NCI-H2107 treated with DMSO at 0.1 percent for 48 hours (cell line): Measurements from ENCODE around the gene KLF15.

Experiments used
- DNase-seq: peaks from one replicate; lab custom pipeline; 2025; ENCODE audit not compliant: unreplicated experiment; lab: John Stamatoyannopoulos, UW

KLF15 gene

DNA sequence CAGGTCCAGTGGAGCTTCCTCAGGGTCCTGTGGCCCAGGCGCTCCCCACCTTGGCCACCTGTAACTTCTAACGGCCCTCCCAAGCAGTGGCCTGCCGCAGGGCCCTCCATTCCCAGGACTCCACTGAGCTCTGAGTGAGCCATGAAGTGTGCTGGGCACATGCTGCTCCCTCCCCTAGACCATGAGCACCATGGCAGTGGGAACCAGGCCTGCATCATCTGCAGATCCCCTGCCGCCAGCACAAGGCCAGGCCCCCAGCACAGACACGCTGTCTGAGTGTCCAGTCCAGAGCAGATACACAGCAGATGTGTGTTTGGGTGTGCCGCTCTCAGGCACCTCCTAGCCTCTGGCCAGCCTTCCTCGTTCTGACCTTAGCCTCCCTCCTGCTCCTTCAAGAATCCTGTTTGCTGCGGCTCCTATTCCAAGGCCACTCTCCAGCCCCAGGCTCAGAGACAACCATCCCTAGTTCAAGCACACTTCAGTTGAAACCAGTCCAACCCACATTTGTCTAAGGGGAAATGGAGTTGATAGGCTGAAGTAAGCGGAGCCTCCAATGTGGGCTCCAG is 7.0 kb upstream of the KLF15 start:
- no peak for DNase-seq

DNA sequence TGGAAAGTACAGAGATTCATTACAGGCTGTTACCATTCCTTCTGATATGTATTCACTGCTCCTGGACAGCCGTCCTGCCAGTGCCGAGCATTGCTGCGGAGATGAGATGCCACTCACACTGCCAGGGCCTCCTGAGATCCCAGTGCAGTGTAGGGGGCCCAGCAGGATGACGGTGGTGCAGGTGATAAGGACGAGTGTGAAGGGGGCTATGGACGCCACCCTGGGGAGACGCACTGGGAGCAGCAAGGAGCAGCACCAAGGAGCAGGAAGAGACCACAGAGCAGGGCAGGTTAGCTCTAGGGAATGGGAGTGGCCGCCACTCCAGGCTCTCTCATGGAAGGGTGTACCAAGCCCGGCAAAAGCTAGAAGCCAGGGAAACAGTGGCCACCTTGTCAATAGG is 4.0 kb upstream of the KLF15 start:
- no peak for DNase-seq

DNA sequence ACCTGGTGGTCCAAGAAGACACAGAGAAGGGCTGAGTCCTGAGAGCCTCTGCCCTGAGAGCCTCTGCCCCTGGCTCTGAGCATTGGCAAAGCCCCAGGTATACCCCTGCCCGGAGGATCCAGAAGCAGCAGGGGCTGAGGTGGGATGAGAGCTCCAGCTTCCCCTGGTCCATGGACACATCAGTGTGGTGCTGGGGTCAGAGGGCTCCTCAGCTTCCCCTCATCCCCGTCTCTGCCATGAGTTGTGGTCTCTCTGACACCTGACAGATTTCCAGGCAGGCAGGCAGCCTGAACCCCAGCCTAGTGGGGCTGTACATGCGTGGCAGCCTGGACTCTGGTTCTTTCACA is 3.5 kb upstream of the KLF15 start:
- no peak for DNase-seq

DNA sequence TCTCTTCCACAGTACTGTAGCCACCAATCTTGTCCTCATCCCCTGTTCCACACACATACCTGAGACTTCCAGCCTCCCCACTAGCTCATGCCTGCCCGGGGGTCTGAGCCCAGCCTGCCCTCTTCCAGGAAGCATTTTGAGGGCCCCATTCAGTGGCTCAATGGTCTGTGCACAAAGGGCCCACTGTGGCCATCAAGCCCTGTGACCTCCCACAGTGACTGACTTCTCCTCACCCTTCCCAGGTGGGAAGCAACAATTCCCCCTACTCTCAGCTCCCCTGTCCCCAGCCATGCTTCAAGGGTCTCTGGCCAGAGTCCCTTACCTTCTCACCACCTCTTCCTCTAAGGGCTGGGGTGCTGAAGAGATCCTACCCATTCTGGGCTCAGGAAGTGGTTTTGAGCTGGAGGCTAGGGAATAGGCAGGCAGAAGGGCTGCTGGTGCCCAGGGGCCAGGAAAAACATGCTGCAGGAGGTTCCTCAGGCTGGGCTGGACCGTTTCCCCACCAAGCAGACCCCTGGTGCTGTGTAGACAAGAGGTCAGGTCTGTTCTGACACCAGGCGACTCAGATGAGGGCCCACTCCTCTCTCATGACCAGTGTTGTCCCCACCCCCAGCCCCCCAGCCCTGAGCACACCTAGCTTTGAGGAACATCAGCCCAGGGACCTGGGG is 3.0 kb upstream of the KLF15 start:
- no peak for DNase-seq

DNA sequence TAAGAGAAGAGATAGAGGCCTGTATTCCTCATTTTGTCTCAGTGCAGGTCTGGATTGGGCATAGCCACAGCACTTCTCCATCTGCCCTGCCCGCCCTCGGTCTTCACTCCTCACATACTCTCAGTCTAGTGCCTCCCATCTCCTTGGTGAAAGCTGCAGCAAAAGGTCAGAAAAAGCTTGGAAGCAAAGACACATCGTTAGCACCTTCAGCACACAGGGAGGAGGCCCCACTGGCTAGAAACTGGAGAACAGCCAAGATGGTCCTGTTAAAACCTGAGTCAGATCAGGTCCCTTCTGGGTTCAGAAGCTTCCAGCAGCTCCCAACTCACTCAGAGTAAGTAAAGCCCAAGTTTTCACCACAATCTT is 1.6 kb upstream of the KLF15 start:
- DNase-seq: no peak

DNA sequence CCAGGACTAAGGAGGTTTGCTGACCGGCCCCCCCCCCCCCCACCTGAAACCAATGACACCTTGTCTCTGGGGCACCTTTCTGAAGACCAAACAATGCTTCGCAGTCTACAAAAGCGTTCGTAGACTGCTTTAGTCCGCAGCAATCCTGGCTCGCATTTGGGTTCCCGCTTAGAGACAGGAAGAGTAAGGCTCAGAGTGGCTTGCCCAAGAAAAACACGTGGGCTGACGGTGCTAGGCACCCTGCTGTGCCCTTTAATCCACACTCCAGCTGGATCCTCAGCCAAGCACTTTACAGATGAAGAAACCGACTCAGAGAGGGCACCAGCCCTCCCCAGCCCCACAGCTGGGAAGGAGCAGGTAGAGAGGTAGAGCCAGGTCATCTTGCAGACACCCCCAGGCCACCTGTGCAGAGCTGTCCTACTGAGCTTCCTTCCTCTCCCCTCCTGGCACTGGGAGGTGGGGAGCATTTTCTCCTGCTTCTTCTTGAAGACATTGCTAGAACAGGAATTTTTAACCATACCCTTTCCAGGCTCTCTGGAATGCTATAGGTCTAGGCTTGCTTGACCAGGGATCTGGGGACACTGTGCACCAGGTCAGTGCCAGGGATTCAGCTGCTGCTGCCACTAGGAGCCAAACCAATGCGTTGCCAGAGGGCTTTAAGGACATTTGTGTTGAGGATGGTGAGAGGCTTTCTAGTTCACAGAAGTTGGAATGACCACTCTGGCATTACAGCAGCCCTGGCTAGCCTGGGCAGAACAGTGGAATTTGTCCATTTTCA is 1.0 kb upstream of the KLF15 start:
- DNase-seq: peak; percentile 15

DNA sequence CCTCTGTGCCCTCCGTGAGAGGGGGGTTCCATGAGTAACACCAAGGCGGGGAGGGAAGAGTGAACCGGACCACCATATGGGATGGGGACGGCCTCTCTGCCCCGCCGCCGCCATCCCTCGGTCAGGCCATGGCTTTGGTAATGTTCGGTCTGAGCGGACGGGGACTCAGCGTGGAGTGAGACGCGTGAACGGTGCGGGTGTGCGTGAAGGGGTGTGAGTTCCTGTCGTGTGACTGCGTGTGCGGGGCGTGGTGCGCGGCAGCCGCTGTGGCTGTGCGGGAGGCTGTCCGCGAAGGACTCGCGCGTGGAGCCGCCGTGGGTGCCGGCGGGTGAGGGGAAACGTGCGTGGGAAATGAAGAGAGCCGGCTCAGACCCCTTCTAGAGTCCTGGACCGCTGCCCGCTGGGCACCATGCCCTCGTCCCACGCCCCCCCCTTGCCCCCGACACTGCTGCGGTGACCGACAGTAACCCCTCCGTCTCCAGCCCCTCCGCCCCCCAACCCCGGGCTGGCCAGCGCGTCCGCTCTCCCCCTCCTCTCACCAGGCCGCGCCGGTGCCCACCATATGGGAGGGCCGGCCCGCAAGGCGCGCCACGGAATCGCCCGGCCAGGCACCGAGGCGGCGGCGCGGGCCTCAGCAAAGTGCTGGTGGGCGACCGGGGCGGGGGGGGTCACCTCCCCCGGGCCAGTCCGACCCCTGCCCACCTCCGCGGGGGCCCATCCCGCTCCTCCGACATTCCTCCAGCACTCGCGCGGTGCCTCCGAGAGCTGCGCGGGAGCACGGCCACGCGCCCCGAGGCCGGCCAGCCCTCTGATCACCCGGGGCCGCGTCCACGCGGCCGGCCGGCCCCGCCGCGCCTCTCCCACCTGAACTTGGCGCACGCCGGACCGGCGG is 589 bp downstream of the KLF15 start:
- DNase-seq: no peak

DNA sequence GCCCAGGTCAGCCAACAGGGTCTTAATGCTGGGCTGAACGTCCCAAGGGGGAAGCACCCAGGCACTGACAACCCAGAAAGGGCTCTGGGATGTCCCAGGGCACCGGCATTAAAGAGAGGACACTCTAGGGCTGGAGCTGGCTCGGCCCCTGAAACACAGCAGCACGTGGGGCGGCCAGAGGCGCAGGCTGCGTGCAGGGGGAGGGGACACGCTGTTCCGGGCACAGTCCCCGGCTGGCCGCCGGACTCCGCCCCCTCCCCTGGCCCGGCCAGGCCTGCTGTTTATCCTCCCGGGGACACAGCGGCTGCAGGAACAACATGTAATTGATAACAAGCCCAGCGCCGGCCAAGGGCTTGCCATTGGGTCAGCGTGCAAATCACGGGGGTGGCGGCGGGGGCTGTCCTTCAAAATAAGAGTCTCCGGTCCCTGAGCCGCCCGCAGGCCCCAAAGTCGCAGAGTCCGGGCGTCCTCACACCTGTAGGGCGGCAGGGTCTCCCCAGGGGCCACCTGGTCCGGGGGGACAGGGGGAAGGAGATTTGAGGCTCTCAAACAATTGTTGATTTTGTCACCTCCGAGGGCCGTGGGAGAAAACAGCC is 1.3 kb downstream of the KLF15 start:
- peak; percentile 20 for DNase-seq

DNA sequence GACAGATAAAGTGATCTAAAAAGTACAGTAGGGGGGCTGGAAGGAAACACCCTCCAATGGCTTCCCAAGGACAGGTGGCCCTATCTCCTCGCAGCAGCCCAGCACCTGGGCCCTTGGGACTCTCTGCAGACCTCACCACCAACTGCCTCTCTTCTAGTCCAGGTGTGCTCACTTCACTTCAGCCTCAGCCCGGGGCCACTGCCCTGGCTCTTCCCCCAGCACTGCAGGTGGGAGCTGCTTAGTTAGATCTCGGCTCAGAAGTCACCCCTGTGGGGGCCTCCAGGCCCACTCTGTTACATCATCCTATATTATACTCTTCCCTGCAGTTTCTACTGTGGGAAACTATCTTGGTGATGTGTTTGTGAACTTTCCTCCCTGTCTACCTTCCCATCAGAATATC is 2.0 kb downstream of the KLF15 start:
- peak; percentile 70 for DNase-seq

DNA sequence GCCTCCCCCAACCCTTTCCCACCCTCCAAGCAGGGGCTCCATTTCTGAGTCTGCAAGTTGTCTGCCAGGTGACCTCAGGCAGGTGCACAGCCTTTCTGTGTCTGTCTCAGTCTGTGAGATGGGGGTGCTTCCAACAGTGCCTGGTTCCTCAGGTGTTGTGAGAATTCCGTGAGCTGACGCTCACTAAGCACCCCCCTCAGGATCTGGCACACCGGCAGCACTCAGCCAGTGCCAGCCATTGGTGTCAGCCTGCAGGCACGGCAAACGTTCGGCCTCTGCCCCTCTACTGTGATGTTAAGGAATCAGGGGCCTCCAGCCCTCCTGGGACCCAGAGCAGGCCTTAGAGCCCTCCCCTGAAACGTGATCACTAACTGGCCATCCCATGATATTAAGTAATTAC is 2.4 kb downstream of the KLF15 start:
- DNase-seq: peak; percentile 30

DNA sequence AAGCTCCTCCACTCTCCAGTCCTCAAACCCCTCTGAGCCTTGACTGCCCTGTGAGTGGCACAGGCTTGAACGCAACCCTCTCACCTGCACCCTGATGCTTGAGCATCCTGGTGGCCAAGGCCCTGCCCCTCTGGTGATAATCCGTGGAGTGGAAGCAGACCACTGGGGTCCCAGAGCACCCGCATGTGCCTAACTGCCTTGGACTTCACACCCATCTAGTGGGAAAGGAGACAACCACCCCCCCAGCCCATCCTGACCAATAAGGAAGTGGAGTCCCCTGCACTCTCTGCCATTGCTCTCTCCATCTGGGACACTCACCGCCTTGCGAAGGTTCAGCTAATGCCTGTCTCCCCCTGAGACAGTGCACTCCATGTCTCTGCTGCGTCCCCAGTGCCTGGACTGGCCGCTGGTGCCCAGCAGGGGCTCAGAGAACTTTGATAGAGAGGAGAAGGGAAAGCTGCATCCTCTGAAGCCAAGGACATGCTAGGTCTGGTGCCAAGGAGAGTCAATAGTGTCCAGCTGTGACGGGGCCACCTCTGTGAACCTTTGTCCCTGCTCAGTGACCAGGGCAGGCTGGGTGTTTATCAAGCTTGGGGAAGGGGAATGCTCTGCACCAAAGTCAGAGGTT is 3.4 kb downstream of the KLF15 start:
- DNase-seq: no peak

DNA sequence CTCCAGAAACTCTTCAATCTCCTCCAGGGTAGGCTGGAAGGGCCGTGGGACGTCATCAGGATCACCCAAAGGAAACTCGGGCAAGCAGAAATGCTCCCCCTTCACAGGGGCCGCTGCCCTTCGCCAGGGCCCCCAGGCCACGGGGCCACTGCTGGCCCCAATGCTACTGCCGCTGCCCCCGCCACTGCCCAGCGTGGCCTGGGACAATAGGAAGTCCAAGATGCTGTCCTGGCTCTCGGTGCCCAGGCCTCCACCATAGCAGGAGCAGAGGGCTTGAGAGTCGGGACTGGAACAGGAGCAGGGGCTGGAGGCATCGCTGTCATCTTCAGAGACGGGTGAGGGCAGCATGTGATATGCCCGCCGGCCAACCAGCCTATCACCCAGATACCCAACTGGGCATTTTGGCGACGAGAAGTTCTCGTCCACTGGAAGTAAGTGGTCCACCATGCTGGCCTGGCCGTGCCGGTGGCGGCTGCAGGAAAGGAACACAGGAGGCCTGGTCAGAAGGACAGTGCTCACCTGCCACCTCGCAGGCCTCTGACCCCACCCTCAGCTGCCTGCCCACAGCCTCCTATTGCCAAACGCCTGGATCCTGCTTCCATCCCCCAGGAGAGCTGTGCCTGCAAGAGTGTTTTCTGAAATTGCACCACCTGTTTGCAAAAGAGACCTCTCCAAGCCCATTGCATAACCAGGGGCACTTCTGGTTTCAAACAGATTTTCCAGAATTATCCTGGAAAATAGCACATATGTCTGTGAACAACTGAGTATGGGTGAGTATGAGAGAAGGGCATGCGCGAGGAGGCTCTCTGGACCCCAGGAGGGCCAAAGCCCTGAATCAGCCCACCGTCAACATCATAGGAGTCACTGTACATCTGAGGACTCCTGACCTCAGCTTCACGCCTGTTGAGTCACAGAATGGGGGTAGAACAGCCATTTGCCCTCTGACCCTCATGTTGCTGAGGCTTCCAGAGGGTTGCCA is 4.4 kb downstream of the KLF15 start:
- peak; percentile 41 for DNase-seq

DNA sequence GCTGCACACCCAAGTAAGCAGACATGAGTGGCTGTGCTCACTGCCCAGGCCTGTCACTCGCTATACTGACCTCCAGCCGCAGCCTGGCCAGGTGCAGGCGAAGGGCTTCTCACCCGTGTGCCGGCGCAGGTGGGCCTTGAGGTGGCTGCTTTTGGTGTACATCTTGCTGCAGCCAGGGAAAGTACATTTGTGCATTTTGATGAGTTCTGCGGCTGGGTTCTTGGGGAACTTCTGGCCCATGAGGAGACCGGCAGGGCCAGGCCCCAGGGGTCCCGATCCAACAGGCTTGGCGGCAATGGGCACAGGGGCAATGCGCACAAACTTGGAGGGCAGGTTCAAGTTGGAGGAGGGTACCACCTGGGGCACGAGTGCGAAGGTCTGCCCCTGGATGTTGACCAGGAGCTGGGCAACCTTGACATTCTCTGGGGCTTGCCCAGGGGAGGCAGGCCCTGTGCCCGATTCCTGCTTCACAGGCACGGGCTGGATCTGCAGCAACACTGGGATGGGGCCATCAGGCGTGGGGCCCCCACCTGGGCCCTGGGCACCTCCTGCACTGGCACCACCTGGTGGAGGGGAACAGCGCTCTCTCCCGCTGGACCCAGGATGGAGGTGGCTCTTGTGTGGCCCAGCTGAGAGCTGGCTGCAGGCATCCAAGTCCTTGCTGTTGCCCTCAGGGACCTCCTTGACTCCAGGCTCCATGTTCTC is 5.3 kb downstream of the KLF15 start:
- no peak for DNase-seq

DNA sequence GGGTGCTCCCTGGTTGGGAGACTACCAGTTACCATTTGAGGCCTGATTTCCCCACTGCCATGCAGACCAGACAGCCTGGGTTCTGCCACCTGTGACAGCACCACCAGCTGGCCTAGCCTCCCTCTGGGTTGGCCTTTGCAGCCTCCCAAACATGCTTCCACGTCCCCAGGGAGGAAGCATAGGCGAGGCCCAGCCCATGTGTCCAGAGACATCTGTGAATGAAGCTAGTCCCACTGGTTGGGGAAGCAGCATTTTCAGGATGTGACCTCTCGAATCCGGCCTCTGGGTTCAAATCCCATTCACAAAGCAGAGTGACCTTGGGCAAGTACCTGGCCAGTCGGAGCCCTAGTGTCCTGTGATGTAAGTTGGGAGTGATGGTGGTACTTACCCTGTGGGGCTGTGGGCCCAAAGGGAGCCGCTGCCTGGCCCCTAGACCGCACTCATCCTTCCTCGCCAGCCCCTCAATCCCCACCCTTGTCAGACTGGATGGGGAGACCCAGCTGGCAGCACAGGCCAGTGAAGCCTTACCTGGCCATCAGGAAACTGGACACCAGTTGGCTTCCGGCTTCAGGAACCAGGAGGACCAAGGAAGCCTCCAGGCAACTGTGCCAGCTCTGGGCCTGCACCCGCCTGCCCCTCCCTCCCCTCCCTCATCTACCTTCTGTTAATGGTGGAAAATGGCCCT is 6.0 kb downstream of the KLF15 start:
- DNase-seq: no peak

DNA sequence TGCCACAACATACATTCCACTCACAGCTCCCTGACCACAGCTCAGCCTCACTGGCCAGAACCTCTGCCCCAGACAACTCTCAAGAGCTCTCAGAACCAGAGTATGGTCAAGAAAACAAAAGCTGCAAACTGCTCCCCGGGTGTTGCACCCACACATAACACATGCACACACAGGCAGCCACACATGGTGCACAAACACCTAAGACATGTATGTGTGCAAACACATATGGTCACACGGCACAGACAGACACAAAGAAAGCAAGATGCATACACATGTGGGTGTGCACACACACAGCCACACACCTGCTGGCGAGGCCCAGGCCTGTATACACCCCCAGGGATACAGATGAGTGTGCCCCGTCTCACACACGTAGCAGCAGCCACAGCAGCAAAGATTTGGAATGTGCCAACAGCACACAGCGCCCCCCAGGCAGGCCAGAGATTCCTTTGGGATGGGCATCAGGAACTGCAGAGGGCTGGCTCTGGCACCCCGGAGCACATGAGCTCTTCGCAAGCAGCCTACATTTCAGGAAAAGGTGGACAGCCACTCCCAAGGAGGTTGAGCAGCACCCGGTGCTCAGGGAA is 6.6 kb downstream of the KLF15 start:
- no peak for DNase-seq

DNA sequence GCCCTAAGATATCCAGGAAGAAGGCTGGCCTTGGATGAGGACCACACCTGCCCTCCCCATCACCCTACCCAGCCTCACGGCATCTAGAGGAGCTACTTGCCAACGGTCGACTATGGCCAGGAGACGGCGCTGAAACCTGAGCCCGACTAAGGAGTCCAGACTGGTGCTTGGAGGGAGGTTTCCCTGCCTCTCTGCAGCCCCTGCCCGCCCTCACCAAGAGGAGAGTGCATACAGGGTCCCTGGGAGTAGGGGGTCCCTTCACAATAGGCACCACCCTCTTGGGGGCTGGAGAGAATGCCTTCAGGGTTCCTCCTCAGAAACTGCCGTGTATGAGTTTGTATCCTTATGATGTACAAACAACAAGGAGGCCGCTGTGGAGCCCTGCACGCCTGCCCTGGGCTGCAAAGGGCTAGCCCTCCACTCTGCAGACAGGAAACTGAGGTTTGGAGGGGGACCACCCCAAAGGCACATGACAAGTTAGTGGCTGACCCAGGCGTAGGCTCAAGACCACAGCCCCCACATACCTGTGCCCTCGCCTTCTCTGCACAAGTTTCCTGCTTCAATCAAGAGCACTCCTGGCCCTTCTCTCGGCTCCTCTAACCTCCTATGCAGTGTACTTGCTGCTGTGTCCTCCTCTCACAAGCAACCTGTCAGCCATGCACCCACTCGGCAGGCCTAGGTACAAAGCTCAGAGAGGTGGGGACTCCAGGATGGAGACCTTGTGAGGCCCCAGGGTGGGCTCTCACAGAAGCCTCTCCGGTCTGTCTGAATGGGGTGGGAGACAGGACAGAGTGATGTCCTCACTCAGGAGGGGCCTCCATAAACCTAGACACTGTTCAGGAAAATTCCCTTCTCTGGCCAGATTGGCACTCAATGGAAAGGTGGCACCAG is 7.4 kb downstream of the KLF15 start:
- no peak for DNase-seq

DNA sequence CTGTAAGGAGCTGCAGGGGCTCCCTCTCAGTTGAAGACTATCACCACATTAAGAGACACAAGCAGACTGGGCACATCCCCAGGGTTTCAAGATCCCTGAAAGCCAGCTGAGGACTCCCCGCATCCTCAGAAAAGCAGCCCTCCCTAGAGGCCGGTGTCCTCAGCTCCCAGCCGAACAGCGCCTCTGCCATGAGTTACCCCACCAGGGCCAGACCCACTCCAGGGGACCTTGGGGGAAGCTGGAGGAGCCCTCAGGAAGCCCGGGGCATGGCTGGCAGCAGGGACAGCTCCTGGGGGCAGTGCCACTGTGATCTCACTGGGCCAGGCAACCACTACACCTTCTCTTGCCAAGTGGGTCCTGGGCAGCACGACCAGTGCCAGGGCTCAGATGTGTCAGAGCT is 8.1 kb downstream of the KLF15 start:
- DNase-seq: no peak
